ENCODE data around the gene NFATC1.

DNA sequence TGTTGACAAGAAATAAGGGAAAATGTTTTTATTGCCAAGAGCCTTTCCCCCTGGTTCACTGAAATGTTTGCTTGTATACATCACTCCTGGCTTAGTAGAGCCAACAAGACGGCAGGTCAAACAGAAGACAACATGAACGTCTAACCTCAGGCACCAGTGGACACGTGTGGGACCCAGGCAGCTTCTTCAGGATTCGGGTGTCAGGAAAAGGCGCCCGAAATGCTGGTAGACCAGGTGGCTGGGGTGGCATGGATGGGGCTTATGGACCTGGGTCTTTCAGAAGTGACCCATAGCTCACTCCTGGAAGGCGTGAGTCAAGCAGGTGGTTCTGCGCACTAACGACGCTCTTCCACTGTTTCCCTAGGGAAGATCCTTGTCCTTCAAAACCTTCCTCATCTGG, 23.3 kb upstream of the NFATC1 start:
- no peak for TF ChIP-seq POLR2A (IDR thresholded peaks at IDR 0.05)
- TF ChIP-seq, protein P1, sequence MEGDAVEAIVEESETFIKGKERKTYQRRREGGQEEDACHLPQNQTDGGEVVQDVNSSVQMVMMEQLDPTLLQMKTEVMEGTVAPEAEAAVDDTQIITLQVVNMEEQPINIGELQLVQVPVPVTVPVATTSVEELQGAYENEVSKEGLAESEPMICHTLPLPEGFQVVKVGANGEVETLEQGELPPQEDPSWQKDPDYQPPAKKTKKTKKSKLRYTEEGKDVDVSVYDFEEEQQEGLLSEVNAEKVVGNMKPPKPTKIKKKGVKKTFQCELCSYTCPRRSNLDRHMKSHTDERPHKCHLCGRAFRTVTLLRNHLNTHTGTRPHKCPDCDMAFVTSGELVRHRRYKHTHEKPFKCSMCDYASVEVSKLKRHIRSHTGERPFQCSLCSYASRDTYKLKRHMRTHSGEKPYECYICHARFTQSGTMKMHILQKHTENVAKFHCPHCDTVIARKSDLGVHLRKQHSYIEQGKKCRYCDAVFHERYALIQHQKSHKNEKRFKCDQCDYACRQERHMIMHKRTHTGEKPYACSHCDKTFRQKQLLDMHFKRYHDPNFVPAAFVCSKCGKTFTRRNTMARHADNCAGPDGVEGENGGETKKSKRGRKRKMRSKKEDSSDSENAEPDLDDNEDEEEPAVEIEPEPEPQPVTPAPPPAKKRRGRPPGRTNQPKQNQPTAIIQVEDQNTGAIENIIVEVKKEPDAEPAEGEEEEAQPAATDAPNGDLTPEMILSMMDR (IDR thresholded peaks at IDR 0.05) = no peak

Measured in ovary (tissue), 3 donors.